HG03039 (cell line): ENCODE data around the gene GRN.

Experiments used
- ATAC-seq: cut with Tn5 transposase; IDR thresholded peaks from one replicate; pipeline ENCODE4 v1.9.1; 2021; ENCODE audit warnings: mild to moderate bottlenecking, moderate library complexity; ENCODE audit not compliant: unreplicated experiment

GRN gene

GRCh38 chr17:44344939-44345453, at the start of gene GRN:
TSS of gene GRN (plus strand) at chr17:44345302. CDS start at chr17:44349165, 3,863 bp downstream.
- ATAC-seq = peak; percentile 63

- ATAC-seq = no peak
These were observed 47.1 kb upstream of the GRN start for GRCh38 chr17:44297975-44298374.

GRCh38 chr17:44304651-44305050, 40.5 kb upstream of the GRN start:
- no peak for ATAC-seq

- ATAC-seq = no peak
These were observed 37.5 kb upstream of the GRN start for GRCh38 chr17:44307387-44308186.

- ATAC-seq = no peak
These were observed 36.7 kb upstream of the GRN start, which contains the start of gene RUNDC3A for GRCh38 chr17:44308320-44308818. TSS of gene RUNDC3A (plus strand) at chr17:44308601. CDS start at chr17:44308833, 232 bp downstream.

GRCh38 chr17:44308865-44309264, 36.2 kb upstream of the GRN start:
- ATAC-seq = no peak

GRCh38 chr17:44309472-44309871, 35.6 kb upstream of the GRN start:
- no peak for ATAC-seq

GRCh38 chr17:44310188-44310587, 34.9 kb upstream of the GRN start:
- no peak for ATAC-seq

- ATAC-seq = no peak
These were observed 34.3 kb upstream of the GRN start for GRCh38 chr17:44310609-44311376.

- ATAC-seq = no peak
These were observed 33.4 kb upstream of the GRN start for GRCh38 chr17:44311562-44312181.

GRCh38 chr17:44312396-44313104, 32.6 kb upstream of the GRN start:
- ATAC-seq = no peak

- ATAC-seq = no peak
These were observed 31.1 kb upstream of the GRN start for GRCh38 chr17:44314031-44314430.

GRCh38 chr17:44314524-44314868, 30.6 kb upstream of the GRN start:
- no peak for ATAC-seq

- no peak for ATAC-seq
These were observed 30.0 kb upstream of the GRN start for GRCh38 chr17:44314869-44315661.

- no peak for ATAC-seq
These were observed 29.1 kb upstream of the GRN start for GRCh38 chr17:44315760-44316731.

GRCh38 chr17:44317545-44317944, 27.6 kb upstream of the GRN start:
- no peak for ATAC-seq

GRCh38 chr17:44318077-44318892, 26.8 kb upstream of the GRN start:
- ATAC-seq = no peak

GRCh38 chr17:44320066-44320465, 25.0 kb upstream of the GRN start:
- no peak for ATAC-seq
